HEK293 (cell line): Measurements from ENCODE around the gene STAB2.

Experiments
- CTCF ChIA-PET: fragments of 350-600 bp; formaldehyde crosslinking; extraction: SDS; loops from one replicate; lab custom pipeline; 2021; ENCODE audit warnings: antibody characterized with exemption; lab: Yijun Ruan, JAX
- POLR2A ChIA-PET: fragments of 300-600 bp; formaldehyde crosslinking; extraction: SDS; loops from one replicate; lab custom pipeline; 2020; ENCODE audit warnings: antibody characterized with exemption, inconsistent platforms; lab: Yijun Ruan, JAX
- H3K27ac ChIP-seq: fragments of 200-500 bp; sonication (Bioruptor generic); 2 replicates; pipeline ENCODE4 v1.5.1; 2014; ENCODE audit warnings: low read depth, low read length, control low read depth, inconsistent platforms; ENCODE audit errors: extremely low read depth
- H3K36me3 ChIP-seq, 2 experiments: fragments of 200-500 bp in 1 of 2; sonication (Bioruptor generic) in 1 of 2; 1 replicate in 1 of 2; 2 replicates in 1 of 2; pipeline ENCODE4 v1.5.1; 2014 to 2017; ENCODE audit warnings: inconsistent platforms in 2 of 2, low read length in 2 of 2; ENCODE audit not compliant: control insufficient read depth in 2 of 2, insufficient read depth in 1 of 2
- H3K4me1 ChIP-seq: fragments of 200-500 bp; sonication (Bioruptor generic); 2 replicates; pipeline ENCODE4 v1.5.1; 2014; ENCODE audit warnings: mild to moderate bottlenecking, low read length, inconsistent platforms; ENCODE audit not compliant: control insufficient read depth, insufficient read depth
- H3K4me3 ChIP-seq: 2 replicates; pipeline ENCODE4 v1.5.1; 2011; ENCODE audit warnings: low read depth, mild to moderate bottlenecking, control low read depth, low read length, moderate library complexity
- H3K9me3 ChIP-seq: fragments of 200-500 bp; sonication (Bioruptor generic); 2 replicates; pipeline ENCODE4 v1.5.1; 2014; ENCODE audit warnings: low read depth, low read length, inconsistent platforms; ENCODE audit not compliant: control insufficient read depth, insufficient read depth
- ATF2 ChIP-seq: fragments of 450-650 bp; formaldehyde crosslinking; IDR thresholded peaks from 2 replicates; pipeline ENCODE4 v1.5.1; 2016; ENCODE audit warnings: missing biosample characterization, missing genetic modification characterization, low read depth
- GLI2 ChIP-seq: fragments of 450-650 bp; formaldehyde crosslinking; IDR thresholded peaks from 2 replicates; pipeline ENCODE4; 2017; ENCODE audit warnings: missing biosample characterization, missing genetic modification characterization, low read depth, borderline replicate concordance
- INSM2 ChIP-seq: fragments of 450-650 bp; formaldehyde crosslinking; IDR thresholded peaks from 2 replicates; pipeline ENCODE4 v1.5.1; 2016; ENCODE audit warnings: missing biosample characterization, missing genetic modification characterization
- KLF16 ChIP-seq: fragments of 450-650 bp; formaldehyde crosslinking; IDR thresholded peaks from 2 replicates; pipeline ENCODE4 v1.5.1; 2017; ENCODE audit warnings: missing biosample characterization, missing genetic modification characterization
- PRDM2 ChIP-seq: fragments of 450-650 bp; formaldehyde crosslinking; IDR thresholded peaks from 2 replicates; pipeline ENCODE4 v1.5.1; 2016; ENCODE audit warnings: missing biosample characterization, missing genetic modification characterization, borderline replicate concordance
- PRDM4 ChIP-seq: fragments of 450-650 bp; formaldehyde crosslinking; IDR thresholded peaks from 2 replicates; pipeline ENCODE4 v1.5.1; 2017; ENCODE audit warnings: missing biosample characterization, missing genetic modification characterization
- SP7 ChIP-seq: fragments of 450-650 bp; formaldehyde crosslinking; IDR thresholded peaks from 2 replicates; pipeline ENCODE4 v1.5.1; 2016; ENCODE audit warnings: missing biosample characterization, missing genetic modification characterization
- YY2 ChIP-seq: fragments of 450-650 bp; formaldehyde crosslinking; IDR thresholded peaks from 2 replicates; pipeline ENCODE4 v1.5.1; 2016; ENCODE audit warnings: missing biosample characterization, missing genetic modification characterization
- ZFP3 ChIP-seq: fragments of 450-650 bp; formaldehyde crosslinking; IDR thresholded peaks from 2 replicates; pipeline ENCODE4 v1.5.1; 2016; ENCODE audit warnings: low read depth, missing biosample characterization, missing genetic modification characterization
- ZNF148 ChIP-seq: fragments of 450-650 bp; formaldehyde crosslinking; IDR thresholded peaks from 2 replicates; pipeline ENCODE4 v1.5.0; 2017; ENCODE audit warnings: missing biosample characterization, missing genetic modification characterization, borderline replicate concordance
- ZNF16 ChIP-seq: fragments of 450-650 bp; formaldehyde crosslinking; IDR thresholded peaks from 2 replicates; pipeline ENCODE4 v1.5.1; 2016; ENCODE audit warnings: low read depth, missing biosample characterization, missing genetic modification characterization
- ZNF175 ChIP-seq: fragments of 450-650 bp; formaldehyde crosslinking; IDR thresholded peaks from 2 replicates; pipeline ENCODE4 v1.5.1; 2016; ENCODE audit warnings: missing biosample characterization, missing genetic modification characterization
- ZNF37A ChIP-seq: fragments of 450-650 bp; IDR thresholded peaks from 2 replicates; pipeline ENCODE4 v1.5.1; 2018; ENCODE audit warnings: missing biosample characterization, missing genetic modification characterization
- ZNF404 ChIP-seq: fragments of 450-650 bp; formaldehyde crosslinking; IDR thresholded peaks from 2 replicates; pipeline ENCODE4 v1.5.1; 2017; ENCODE audit warnings: missing biosample characterization, missing genetic modification characterization
- ZNF449 ChIP-seq: fragments of 450-650 bp; formaldehyde crosslinking; IDR thresholded peaks from 2 replicates; pipeline ENCODE4 v1.5.1; 2017; ENCODE audit warnings: missing biosample characterization, mild to moderate bottlenecking, missing genetic modification characterization, moderate library complexity
- ZNF548 ChIP-seq: fragments of 450-650 bp; formaldehyde crosslinking; IDR thresholded peaks from 2 replicates; pipeline ENCODE4 v1.5.1; 2016; ENCODE audit warnings: missing biosample characterization, missing genetic modification characterization
- ZNF670 ChIP-seq: fragments of 450-650 bp; formaldehyde crosslinking; IDR thresholded peaks from 2 replicates; pipeline ENCODE4 v1.5.1; 2016; ENCODE audit warnings: missing biosample characterization, missing genetic modification characterization, low read depth

The STAB2 gene

GRCh38 chr12:103715494-103715893 is 128.4 kb downstream of the STAB2 start:
- POLR2A ChIA-PET: no interaction called here
- Histone ChIP-seq H3K36me3 (no peaks in the 10 kb centered on the region), H3K4me3 (no peak overlapping the region), H3K9me3 (no peaks in the 10 kb centered on the region), H3K27ac (no peak overlapping the region), H3K4me1 (no peaks in the 10 kb centered on the region)
- CTCF ChIA-PET: interaction anchor here (0.5 to 1.7 kb wide), 2 partner anchors 9 to 395 kb away, joined by 3 to 4 read pairs; no protein-coding TSS in a partner anchor
- TF ChIP-seq ZNF175 (tag by site-specific recombination) (no peak), ZNF37A (tag by site-specific recombination) (no peak), ZFP3 (no peak), YY2 (tag by site-specific recombination) (no peak), ZNF16 (tag by site-specific recombination) (no peak), KLF16 (tag by site-specific recombination) (no peak)

- no peak overlapping the region for H3K27ac ChIP-seq
- no peak overlapping the region for H3K4me3 ChIP-seq
- CTCF ChIA-PET: interaction anchor here (0.6 to 1.7 kb wide), 2 partner anchors 11 to 154 kb away, joined by 3 to 4 read pairs; no protein-coding TSS in a partner anchor
- no peaks in the 10 kb centered on the region for H3K4me1 ChIP-seq
- POLR2A ChIA-PET: no interaction called here
- H3K9me3 ChIP-seq: no peaks in the 10 kb centered on the region
- H3K36me3 ChIP-seq: no peaks in the 10 kb centered on the region
- no peak for TF ChIP-seq ATF2 (tag by site-specific recombination)
- no peak for TF ChIP-seq ZNF404
- no peak for TF ChIP-seq PRDM2 (tag by site-specific recombination)
- TF ChIP-seq SP7 (tag by site-specific recombination): no peak
- TF ChIP-seq ZNF148 (tag by site-specific recombination): no peak
- no peak for TF ChIP-seq ZNF548 (tag by site-specific recombination)
- no peak for TF ChIP-seq INSM2 (tag by site-specific recombination)
- no peak for TF ChIP-seq GLI2 (tag by site-specific recombination)
- TF ChIP-seq ZNF670 (tag by site-specific recombination): no peak
- TF ChIP-seq PRDM4 (tag by site-specific recombination): no peak
- no peak for TF ChIP-seq ZNF449 (tag by site-specific recombination)
These were observed 129.6 kb downstream of the STAB2 start for GRCh38 chr12:103716517-103717196.
